HEK293T (cell line): ENCODE measurements around the gene CIB4.

Source experiments
- CTCF ChIA-PET: fragments of 350-600 bp; formaldehyde crosslinking; extraction: SDS; loops from one replicate; lab custom pipeline; 2021; ENCODE audit warnings: antibody characterized with exemption, inconsistent platforms; lab: Yijun Ruan, JAX
- POLR2A ChIA-PET: fragments of 350-600 bp; formaldehyde crosslinking; extraction: SDS; loops from one replicate; lab custom pipeline; 2020; ENCODE audit warnings: antibody characterized with exemption, inconsistent platforms; lab: Yijun Ruan, JAX
- DNase-seq: peaks from one replicate; pipeline ENCODE4 v3.0.0; 2012; ENCODE audit warnings: mixed read lengths; ENCODE audit errors: extremely low spot score
- ARNT ChIP-seq: fragments of 450-650 bp; IDR thresholded peaks from 2 replicates; pipeline ENCODE4 v1.6.1; 2017; ENCODE audit warnings: mild to moderate bottlenecking
- BHLHE40 ChIP-seq: fragments of 450-650 bp; IDR thresholded peaks from 2 replicates; pipeline ENCODE4 v1.6.1; 2016; ENCODE audit warnings: mild to moderate bottlenecking, moderate library complexity, borderline replicate concordance
- CTBP1 ChIP-seq: fragments of 450-650 bp; IDR thresholded peaks from 2 replicates; pipeline ENCODE4 v1.6.1; 2016; ENCODE audit warnings: borderline replicate concordance
- ELF4 ChIP-seq: fragments of 450-650 bp; IDR thresholded peaks from 2 replicates; pipeline ENCODE4 v1.6.1; 2017; ENCODE audit warnings: antibody characterized with exemption
- FOXA1 ChIP-seq: fragments of 450-650 bp; IDR thresholded peaks from 2 replicates; pipeline ENCODE4 v1.6.1; 2016; ENCODE audit warnings: mild to moderate bottlenecking
- FOXK2 ChIP-seq: fragments of 450-650 bp; IDR thresholded peaks from 2 replicates; pipeline ENCODE4 v1.6.1; 2016; ENCODE audit warnings: mild to moderate bottlenecking
- FOXM1 ChIP-seq: fragments of 450-650 bp; IDR thresholded peaks from 2 replicates; pipeline ENCODE4 v1.6.1; 2017; ENCODE audit warnings: mild to moderate bottlenecking, borderline replicate concordance
- HDGF ChIP-seq: fragments of 450-650 bp; IDR thresholded peaks from 2 replicates; pipeline ENCODE4 v1.6.1; 2017; ENCODE audit warnings: antibody characterized with exemption, borderline replicate concordance
- L3MBTL2 ChIP-seq: fragments of 450-650 bp; conservative IDR thresholded peaks from 2 replicates; pipeline ENCODE4 v1.6.1; 2016; ENCODE audit warnings: mild to moderate bottlenecking
- LEF1 ChIP-seq: fragments of 450-650 bp; IDR thresholded peaks from 2 replicates; pipeline ENCODE4 v1.6.1; 2017; ENCODE audit warnings: mild to moderate bottlenecking, borderline replicate concordance
- NFRKB ChIP-seq: fragments of 450-650 bp; IDR thresholded peaks from 2 replicates; pipeline ENCODE4 v1.6.1; 2016; ENCODE audit warnings: mild to moderate bottlenecking, moderate library complexity
- PKNOX1 ChIP-seq: fragments of 450-650 bp; IDR thresholded peaks from 2 replicates; pipeline ENCODE4 v1.6.1; 2016
- SP1 ChIP-seq: fragments of 450-650 bp; IDR thresholded peaks from 2 replicates; pipeline ENCODE4 v1.6.1; 2017
- SUZ12 ChIP-seq: fragments of 450-650 bp; IDR thresholded peaks from 2 replicates; pipeline ENCODE4 v1.6.1; 2016; ENCODE audit warnings: mild to moderate bottlenecking
- TARDBP ChIP-seq: fragments of 450-650 bp; IDR thresholded peaks from 2 replicates; pipeline ENCODE4 v1.6.1; 2016
- ZNF384 ChIP-seq: fragments of 450-650 bp; IDR thresholded peaks from 2 replicates; pipeline ENCODE4 v1.6.1; 2016

The CIB4 gene

DNA sequence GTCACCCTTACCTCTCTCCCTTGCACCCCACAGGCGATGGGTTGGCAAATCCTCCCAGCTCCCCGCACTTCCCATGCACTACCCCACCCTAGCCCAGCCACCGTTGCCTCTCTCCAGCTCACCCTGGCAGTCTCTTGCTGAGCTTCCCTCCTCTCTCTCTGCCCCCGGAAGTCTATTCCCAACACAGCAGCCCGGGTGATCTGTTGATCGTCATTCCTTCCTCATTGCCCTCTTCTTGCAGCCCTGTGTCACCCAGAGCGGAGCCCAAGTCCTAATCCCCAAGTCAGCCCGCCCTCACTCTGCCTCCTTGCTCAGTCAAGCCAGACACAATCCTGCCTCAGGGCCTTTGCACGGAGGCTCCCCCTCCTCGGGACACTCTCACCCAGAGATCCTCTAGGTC, 55.2 kb downstream of the CIB4 start:
- CTCF ChIA-PET: no interaction called here
- POLR2A ChIA-PET: no interaction called here
- TF ChIP-seq L3MBTL2: no peak
- TF ChIP-seq FOXA1: no peak
- TF ChIP-seq NFRKB: no peak
- TF ChIP-seq BHLHE40: no peak
- TF ChIP-seq SUZ12: no peak
- no peak for TF ChIP-seq TARDBP
- no peak for TF ChIP-seq PKNOX1
- TF ChIP-seq ZNF384: no peak

GRCh38 chr2:26585100-26585499, 56.1 kb downstream of the CIB4 start:
- DNase-seq: no peak
- POLR2A ChIA-PET: no interaction called here
- CTCF ChIA-PET: no interaction called here
- TF ChIP-seq L3MBTL2: no peak

More for the DNA sequence above, 55.2 kb downstream of the CIB4 start:
- no peak for DNase-seq

- ChIA-PET POLR2A (no interaction called here), CTCF (no interaction called here)
- TF ChIP-seq BHLHE40: no peak
- TF ChIP-seq FOXM1: no peak
- no peak for TF ChIP-seq HDGF
- no peak for TF ChIP-seq NFRKB
- TF ChIP-seq TARDBP: no peak
- no peak for TF ChIP-seq SUZ12
- TF ChIP-seq FOXA1: no peak
- TF ChIP-seq ARNT: no peak
- TF ChIP-seq LEF1: no peak
- no peak for TF ChIP-seq SP1
- no peak for TF ChIP-seq CTBP1
- no peak for TF ChIP-seq PKNOX1
- TF ChIP-seq L3MBTL2: no peak
- no peak for TF ChIP-seq ZNF384
- DNase-seq: no peak
Observed at GRCh38 chr2:26584656-26585055, 56.5 kb downstream of the CIB4 start.

GRCh38 chr2:26584191-26584590, 57.0 kb downstream of the CIB4 start:
- no peak for DNase-seq
- ChIA-PET POLR2A (no interaction called here), CTCF (no interaction called here)
- TF ChIP-seq LEF1 (no peak), FOXA1 (no peak), PKNOX1 (no peak), FOXK2 (no peak), FOXM1 (no peak), ZNF384 (no peak), BHLHE40 (no peak), SP1 (no peak), ELF4 (no peak), TARDBP (no peak), ARNT (no peak), CTBP1 (no peak), HDGF (no peak)

GRCh38 chr2:26583381-26583911, 57.7 kb downstream of the CIB4 start:
- POLR2A ChIA-PET: no interaction called here
- TF ChIP-seq PKNOX1: no peak
- TF ChIP-seq TARDBP: no peak
- no peak for TF ChIP-seq FOXM1
- TF ChIP-seq NFRKB: no peak
- no peak for TF ChIP-seq CTBP1
- no peak for TF ChIP-seq L3MBTL2
- TF ChIP-seq BHLHE40: no peak
- TF ChIP-seq LEF1: no peak
- no peak for DNase-seq
- CTCF ChIA-PET: interaction anchor here (1.0 kb wide), 1 partner anchor 9 kb away, joined by 3 read pairs; no protein-coding TSS in a partner anchor

GRCh38 chr2:26582890-26583289, 58.3 kb downstream of the CIB4 start:
- CTCF ChIA-PET: interaction anchor here (0.6 to 1.0 kb wide), 2 partner anchors 8 to 14 kb away, joined by 3 read pairs; no protein-coding TSS in a partner anchor
- no peak for TF ChIP-seq CTBP1
- TF ChIP-seq HDGF: no peak
- TF ChIP-seq TARDBP: no peak
- POLR2A ChIA-PET: no interaction called here
- DNase-seq: no peak
